Type B pancreatic cell (in vitro differentiated cells): ENCODE data around the gene SIAH3. TPM values are rescaled to one million over a fixed set of nuclear protein-coding genes. Genes with fewer than 3 reads are reported as not detected.
A peak's percentile ranks its signal among the peaks of the same experiment; 100 is the strongest.

Source experiments
- DNase-seq: peaks from one replicate; pipeline ENCODE4 v3.0.0; 2021; ENCODE audit warnings: mixed read lengths; ENCODE audit not compliant: unreplicated experiment; ENCODE audit errors: extremely low spot score
- H3K27ac Mint-ChIP-seq: 2 replicates; pipeline ENCODE4 v1.8.0; 2021; ENCODE audit warnings: mild to moderate bottlenecking, mixed read lengths
- H3K27me3 Mint-ChIP-seq: 2 replicates; pipeline ENCODE4 v1.8.0; 2021; ENCODE audit warnings: mixed read lengths
- H3K36me3 Mint-ChIP-seq: 2 replicates; pipeline ENCODE4 v1.8.0; 2021; ENCODE audit warnings: mixed read lengths
- H3K4me1 Mint-ChIP-seq: one replicate; pipeline ENCODE4 v1.8.0; 2021; ENCODE audit warnings: mixed read lengths; ENCODE audit not compliant: unreplicated experiment
- H3K4me3 Mint-ChIP-seq: 2 replicates; pipeline ENCODE4 v1.8.0; 2021; ENCODE audit warnings: mild to moderate bottlenecking, mixed read lengths
- H3K9me3 Mint-ChIP-seq: 2 replicates; pipeline ENCODE4 v1.8.0; 2021; ENCODE audit warnings: mixed read lengths
- total RNA-seq: library from RNA; stranded (reverse); gene quantifications from 2 replicates; pipeline ENCODE4 v1.2.1, GENCODE V29; 2021; ENCODE audit warnings: low replicate concordance
- TF ChIP-seq, protein P1 (sequence below): fragments of 200-600 bp; sonication (generic); conservative IDR thresholded peaks from 2 replicates; pipeline ENCODE4 v1.5.0; 2021; ENCODE audit warnings: antibody characterized with exemption, mild to moderate bottlenecking

Gene SIAH3
- total RNA-seq, 1 donor from 2014 or later: 0.53 TPM

DNA sequence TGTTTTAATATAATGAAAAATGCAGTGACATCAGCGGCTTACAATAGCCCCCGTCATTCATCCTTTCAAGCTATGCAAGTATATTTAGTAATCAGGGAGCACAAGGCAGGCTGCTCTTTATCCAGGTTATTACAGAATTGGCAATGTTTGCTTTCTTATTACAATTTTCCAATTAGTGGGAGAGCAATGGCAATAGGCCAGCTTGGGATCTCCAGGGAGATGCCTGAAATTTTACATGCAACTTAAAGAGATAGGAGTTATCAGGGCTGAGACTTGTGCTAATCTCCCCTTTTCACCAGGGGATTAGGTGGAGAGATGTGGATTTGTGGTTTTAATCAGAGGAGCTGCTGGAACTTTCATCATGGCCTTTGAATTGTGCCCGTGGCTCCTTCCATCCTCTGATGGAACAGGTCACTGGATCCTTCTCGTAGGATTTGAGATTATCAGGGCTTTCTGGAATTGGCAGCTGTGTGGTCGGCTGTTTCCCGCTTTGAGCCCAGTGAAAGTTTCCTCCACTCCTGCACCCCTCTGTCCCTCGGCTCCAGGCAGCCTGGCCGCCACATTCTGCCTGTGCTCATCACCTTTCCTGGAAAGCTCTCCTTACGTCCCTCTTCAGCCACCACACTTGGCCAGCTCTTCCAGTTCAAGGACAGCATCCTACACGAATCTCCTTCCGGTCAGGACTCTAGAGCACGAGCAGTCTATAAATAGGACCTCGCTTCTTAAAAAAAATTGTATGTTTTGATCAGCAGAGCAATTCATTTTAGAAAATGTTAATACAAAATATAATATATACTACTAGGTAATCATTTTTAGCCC lies 102.4 kb downstream of the SIAH3 start:
- no peaks in the 10 kb centered on the region for H3K36me3 Mint-ChIP-seq

DNA sequence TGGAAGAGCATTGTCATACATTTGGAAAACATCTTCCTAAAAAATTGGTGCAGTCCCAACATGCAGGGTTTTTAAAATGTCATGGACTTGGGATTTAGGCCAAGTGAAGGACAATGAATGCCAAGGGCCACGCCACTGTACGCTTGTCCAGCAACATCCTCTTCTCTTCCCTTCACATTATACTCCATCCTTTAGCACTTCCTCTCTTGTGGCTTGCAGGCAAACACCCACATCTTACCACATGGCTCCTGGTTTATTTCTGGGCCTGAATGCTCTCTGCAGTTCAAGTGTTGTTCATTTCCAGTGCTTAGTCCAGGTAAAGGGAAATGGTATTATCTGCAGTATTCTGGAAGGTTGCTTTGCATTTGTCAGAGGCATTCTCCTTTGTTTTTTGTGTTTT lies 104.5 kb downstream of the SIAH3 start:
- no peak for DNase-seq
- no peak overlapping the region for H3K4me3 Mint-ChIP-seq
- H3K27ac Mint-ChIP-seq: no peak overlapping the region
- TF ChIP-seq, protein P1, sequence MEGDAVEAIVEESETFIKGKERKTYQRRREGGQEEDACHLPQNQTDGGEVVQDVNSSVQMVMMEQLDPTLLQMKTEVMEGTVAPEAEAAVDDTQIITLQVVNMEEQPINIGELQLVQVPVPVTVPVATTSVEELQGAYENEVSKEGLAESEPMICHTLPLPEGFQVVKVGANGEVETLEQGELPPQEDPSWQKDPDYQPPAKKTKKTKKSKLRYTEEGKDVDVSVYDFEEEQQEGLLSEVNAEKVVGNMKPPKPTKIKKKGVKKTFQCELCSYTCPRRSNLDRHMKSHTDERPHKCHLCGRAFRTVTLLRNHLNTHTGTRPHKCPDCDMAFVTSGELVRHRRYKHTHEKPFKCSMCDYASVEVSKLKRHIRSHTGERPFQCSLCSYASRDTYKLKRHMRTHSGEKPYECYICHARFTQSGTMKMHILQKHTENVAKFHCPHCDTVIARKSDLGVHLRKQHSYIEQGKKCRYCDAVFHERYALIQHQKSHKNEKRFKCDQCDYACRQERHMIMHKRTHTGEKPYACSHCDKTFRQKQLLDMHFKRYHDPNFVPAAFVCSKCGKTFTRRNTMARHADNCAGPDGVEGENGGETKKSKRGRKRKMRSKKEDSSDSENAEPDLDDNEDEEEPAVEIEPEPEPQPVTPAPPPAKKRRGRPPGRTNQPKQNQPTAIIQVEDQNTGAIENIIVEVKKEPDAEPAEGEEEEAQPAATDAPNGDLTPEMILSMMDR: no peak
- H3K36me3 Mint-ChIP-seq: no peaks in the 10 kb centered on the region
- H3K27me3 Mint-ChIP-seq: peaks cover 20% of the 10 kb centered on the region
- no peaks in the 10 kb centered on the region for H3K9me3 Mint-ChIP-seq
- H3K4me1 Mint-ChIP-seq: peaks cover 3% of the 10 kb centered on the region

More for the DNA sequence above, 102.4 kb downstream of the SIAH3 start:
- DNase-seq: no peak
- peaks cover 7% of the 10 kb centered on the region for H3K9me3 Mint-ChIP-seq
- H3K4me1 Mint-ChIP-seq: peaks cover 3% of the 10 kb centered on the region
- H3K4me3 Mint-ChIP-seq: no peak overlapping the region
- TF ChIP-seq, protein P1: no peak
- peaks cover 13% of the 10 kb centered on the region for H3K27me3 Mint-ChIP-seq
- no peak overlapping the region for H3K27ac Mint-ChIP-seq

DNA sequence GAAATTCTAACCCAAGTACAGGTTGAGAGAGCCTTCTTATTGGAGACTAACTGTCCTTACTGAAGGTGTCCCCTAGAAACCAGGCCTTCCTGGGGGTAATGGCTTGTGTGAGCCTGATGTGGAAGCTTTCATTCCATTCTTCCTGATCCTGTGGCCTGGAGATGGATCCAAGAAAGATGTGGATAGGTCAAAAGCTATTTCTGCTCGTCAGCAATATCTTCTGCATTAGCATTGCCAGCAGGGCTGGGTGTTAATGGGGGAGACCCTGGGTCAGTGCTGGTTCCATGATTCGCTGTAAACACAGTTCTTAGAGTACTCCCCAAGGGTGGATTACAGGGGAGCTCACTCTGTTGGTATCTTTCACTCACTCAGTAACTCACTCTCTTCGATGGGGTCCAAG lies 106.6 kb downstream of the SIAH3 start:
- DNase-seq: no peak
- peaks cover 29% of the 10 kb centered on the region for H3K27me3 Mint-ChIP-seq
- no peak overlapping the region for H3K4me3 Mint-ChIP-seq
- H3K4me1 Mint-ChIP-seq: no peaks in the 10 kb centered on the region
- no peaks in the 10 kb centered on the region for H3K36me3 Mint-ChIP-seq
- H3K9me3 Mint-ChIP-seq: no peaks in the 10 kb centered on the region
- TF ChIP-seq, protein P1: no peak
- H3K27ac Mint-ChIP-seq: no peak overlapping the region

- Mint-ChIP-seq H3K4me3 (no peak overlapping the region), H3K27ac (no peak overlapping the region)
Measured at GRCh38 chr13:45742985-45743384, 108.6 kb downstream of the SIAH3 start.

DNA sequence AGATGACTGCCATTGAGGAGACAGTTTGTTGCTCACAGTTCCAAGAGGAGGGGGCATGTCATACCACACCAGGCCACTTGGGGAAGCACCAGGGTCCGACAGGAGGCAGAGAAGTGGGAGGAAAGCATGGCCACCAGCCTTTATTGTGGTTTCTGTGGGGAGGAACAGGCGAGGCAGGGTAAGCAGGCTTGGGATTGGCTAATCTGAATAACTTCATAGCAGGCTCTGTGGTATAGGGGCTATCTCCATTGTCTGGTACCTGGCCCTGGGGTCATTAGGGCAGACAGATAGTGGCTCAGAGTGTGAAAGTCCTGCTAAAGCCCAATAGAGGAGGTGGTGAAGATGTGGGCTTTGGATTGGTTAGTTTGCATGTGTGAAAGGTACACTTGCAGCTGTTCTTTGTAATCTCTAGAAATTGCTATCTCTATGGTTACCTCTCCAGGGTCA lies 114.0 kb downstream of the SIAH3 start:
- H3K36me3 Mint-ChIP-seq: no peaks in the 10 kb centered on the region
- no peaks in the 10 kb centered on the region for H3K9me3 Mint-ChIP-seq
- DNase-seq: no peak
- no peak overlapping the region for H3K27ac Mint-ChIP-seq
- peaks cover 20% of the 10 kb centered on the region for H3K27me3 Mint-ChIP-seq
- TF ChIP-seq, protein P1: peak; percentile 59
- H3K4me1 Mint-ChIP-seq: no peaks in the 10 kb centered on the region
- H3K4me3 Mint-ChIP-seq: no peak overlapping the region

More at GRCh38 chr13:45742985-45743384, 108.6 kb downstream of the SIAH3 start:
- DNase-seq: no peak
- Mint-ChIP-seq H3K4me1 (no peaks in the 10 kb centered on the region), H3K36me3 (no peaks in the 10 kb centered on the region), H3K27me3 (peaks cover 31% of the 10 kb centered on the region), H3K9me3 (no peaks in the 10 kb centered on the region)
- TF ChIP-seq, protein P1: no peak
